HG02852 (cell line): ENCODE data around the gene TAX1BP1.

Experiments used
- ATAC-seq: cut with Tn5 transposase; IDR thresholded peaks from one replicate; pipeline ENCODE4 v1.9.1; 2021; ENCODE audit warnings: mild to moderate bottlenecking, moderate library complexity; ENCODE audit not compliant: unreplicated experiment

The TAX1BP1 gene

GRCh38 chr7:27777662-27778061 lies 37.7 kb downstream of the TAX1BP1 start:
- ATAC-seq = no peak

DNA sequence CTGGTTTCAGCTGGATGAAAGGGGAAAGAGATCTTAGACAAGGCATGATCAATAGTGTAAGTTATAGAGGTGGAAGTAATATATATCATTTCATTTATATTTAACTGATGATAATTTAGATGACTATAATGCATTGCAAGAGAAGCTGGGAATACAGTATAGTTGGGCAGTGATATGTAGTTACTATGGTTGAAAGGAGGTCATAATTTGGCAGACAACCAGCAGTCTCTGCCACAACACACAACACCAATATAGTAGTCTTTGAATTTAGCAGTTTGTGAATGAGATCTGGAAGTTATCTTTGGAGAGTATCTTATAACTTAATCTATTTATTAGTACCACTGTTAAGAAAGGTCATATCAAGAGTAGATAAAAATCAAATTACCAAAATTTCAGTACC lies 39.9 kb downstream of the TAX1BP1 start:
- ATAC-seq = no peak

DNA sequence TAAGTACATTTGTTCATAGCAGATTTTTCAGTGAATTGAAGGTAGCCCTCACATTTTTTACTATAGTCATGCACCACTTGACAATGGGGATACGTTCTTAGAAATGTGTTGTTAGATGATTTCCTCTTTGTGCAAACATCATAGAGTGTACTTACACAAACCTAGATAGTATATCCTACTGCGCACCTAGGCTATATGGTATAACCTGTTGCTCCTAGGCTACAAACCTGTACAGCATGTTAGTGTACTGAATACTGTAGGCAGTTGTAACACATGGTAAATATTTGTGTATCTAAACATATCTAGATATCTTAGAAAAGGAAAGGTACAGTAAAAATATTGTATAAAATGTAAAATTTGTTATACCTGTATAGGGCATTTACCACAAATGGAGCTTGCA lies 41.2 kb downstream of the TAX1BP1 start:
- ATAC-seq = no peak

DNA sequence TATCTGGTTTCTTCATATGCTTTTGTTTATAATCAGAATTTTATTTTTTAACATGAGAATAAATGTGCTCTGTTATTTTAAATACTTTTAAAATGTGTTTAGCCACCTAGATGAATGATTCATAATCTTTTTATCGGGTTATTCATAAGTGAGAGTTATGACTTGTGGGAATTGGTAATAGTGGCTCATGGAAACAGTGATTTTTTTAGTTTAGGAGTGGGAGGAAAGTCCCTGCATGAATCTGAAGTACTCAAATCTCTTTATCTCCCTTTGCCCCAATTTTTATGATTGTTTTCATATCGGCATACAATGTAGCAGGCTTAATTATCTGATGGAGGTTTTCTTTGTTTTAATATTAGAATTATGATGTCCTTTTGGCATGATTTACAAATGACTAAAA lies 42.9 kb downstream of the TAX1BP1 start:
- ATAC-seq = no peak

- no peak for ATAC-seq
Measured at GRCh38 chr7:27784399-27785053, 44.6 kb downstream of the TAX1BP1 start.

GRCh38 chr7:27788437-27788836 lies 48.5 kb downstream of the TAX1BP1 start:
- no peak for ATAC-seq

DNA sequence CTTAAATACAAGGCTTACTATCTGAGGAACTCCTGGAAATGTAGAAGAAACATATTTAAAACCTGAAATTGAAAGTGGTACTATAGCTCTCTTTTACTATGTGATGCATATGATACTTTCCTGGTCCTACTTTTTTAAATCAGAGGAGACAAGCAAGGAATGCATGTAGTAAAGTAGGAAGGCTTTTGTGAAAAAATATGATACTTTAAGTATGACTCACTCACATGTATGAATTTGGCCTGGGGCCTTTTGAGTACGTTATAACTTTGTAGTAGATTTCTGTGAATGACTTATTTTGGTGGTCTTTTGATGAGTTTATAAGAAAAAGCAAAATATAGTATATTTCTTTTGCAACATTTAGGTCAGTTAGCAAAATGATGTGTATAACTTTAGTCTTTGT lies 53.8 kb downstream of the TAX1BP1 start:
- ATAC-seq = no peak

- no peak for ATAC-seq
Measured at GRCh38 chr7:27795977-27796376, 56.0 kb downstream of the TAX1BP1 start.

- no peak for ATAC-seq
Measured at GRCh38 chr7:27799212-27799611, 59.2 kb downstream of the TAX1BP1 start.

DNA sequence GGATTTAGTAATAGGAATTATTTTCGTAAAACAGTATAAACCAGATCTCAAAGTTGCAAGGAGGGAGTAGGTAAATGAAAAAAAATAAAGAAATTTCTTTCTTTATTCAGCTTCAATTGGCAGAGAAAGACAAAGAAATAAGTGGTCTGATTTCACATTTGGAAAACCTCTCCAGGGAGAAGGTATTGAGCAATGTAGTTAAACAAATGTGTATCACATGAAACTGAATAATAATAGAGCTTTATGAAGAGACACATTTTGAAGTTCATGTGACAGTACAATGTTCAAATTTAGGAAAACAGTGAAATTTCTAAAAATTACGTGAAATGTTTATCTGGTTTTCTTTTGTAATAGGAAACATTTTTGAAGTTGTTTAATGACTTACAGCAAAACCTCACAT lies 63.0 kb downstream of the TAX1BP1 start:
- no peak for ATAC-seq

DNA sequence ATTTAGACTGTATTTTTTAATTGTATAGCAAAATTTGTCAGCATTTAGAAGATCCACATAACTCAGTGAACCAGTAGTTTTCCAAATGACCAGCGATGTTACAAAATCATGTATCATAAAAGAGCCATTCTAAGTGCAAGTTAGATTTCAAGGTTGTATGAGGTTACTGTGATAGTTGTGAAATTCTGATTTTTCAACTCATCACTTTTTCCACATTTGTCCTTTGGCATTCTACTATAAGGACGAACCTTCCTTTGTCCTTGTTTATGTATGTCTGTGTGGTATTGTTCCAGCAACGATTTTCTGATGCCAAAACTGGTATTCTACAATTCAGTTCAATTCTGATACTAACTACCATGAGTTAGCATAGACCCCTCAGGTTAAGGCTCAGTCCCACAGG lies 64.2 kb downstream of the TAX1BP1 start:
- no peak for ATAC-seq

GRCh38 chr7:27808626-27809025 lies 68.7 kb downstream of the TAX1BP1 start:
- no peak for ATAC-seq

- no peak for ATAC-seq
Measured at GRCh38 chr7:27810186-27810585, 70.2 kb downstream of the TAX1BP1 start.

DNA sequence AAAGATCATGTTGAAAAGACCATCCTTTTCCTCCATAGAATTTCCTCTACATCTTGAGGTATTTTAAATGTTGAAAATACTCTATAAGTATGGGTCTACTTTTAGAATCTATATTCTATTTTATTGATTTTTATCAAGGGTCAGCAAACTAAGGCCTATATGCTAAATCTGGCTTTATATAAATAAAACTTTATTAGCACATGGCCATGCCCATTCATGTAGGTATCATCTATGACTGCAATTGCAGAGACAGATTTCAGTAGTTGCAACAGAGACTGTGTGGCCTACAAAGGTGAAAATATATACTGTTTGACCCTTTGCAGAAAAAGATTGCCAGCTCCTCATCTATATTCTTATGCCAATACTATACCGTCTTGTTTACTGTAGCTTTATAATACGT lies 72.7 kb downstream of the TAX1BP1 start:
- ATAC-seq = no peak

DNA sequence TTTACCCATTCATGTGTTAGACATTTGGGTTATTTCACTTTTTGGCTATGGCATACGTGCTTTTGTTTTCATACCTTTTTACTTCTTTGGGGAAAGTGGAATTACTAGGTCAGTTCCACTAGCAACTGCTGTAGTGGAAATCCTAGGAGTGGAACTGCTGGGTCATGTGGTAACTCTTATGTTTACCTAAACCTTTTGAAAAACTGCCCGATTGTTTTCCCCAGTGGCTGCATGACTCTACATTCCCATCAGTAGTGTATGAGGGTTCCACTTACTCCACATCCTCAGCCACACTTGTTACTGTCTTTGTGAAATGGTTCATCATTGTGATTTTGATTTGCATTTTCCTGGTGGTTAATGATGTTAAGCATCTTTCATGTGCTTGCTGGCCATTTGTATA lies 82.3 kb downstream of the TAX1BP1 start:
- ATAC-seq = no peak

GRCh38 chr7:27825891-27826290 lies 85.9 kb downstream of the TAX1BP1 start:
- ATAC-seq = no peak

DNA sequence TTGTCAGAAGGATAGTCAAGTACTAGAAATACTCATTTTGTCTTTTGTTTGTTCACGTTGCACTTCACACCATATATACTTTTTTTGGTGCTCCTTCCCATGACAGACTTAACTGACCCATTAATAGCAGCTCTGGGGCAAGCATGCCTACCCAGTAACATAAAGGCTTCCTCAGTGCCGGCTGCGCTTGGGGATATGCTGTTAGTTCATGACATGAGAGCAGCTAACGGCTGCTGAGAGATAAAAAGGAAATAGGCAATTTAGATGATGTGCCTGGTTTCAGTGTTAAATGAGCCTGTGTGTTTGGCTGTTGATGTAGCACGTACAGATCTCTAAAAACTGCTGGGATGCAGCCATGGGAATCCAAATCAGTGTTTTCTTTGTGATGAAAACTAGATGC lies 86.4 kb downstream of the TAX1BP1 start:
- ATAC-seq = no peak

DNA sequence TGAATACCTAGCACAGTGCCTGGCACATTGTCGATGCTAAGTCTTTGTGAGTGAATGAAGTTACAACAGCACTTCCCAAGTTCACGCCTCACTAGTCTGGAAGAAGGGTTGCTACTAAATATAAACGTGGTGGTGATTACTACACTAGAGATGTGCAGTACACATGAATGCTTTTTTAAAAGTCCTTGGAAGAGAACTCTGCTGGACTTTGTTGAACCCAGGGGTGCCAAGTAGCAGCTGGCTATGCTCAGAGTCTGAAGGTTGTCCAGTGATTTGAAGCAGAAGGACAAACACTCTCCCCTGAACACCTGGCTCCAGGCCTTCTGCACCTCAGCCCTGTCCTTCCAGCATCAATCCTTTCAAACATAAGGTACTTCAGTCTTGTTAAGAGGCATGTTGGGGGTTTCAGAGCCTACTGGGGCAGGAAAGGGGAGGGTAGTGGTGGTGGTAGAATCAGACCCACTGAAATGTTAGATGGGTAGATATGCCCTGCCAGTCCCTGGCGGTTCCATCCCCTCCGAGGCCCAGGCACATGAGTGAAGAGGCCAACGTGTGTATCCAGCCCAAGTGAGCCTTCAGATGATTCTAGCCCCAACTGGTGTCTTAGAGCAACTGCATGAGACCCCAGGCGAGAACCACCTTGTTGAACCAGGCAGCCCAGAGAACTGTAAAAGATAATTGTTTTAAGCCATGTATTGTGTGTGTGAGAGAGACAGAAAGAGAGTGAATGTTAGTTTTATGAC lies 94.4 kb downstream of the TAX1BP1 start:
- ATAC-seq = no peak

GRCh38 chr7:27835376-27835775 lies 95.4 kb downstream of the TAX1BP1 start:
- no peak for ATAC-seq

- ATAC-seq = no peak
Measured at GRCh38 chr7:27836536-27836935, 96.6 kb downstream of the TAX1BP1 start.

DNA sequence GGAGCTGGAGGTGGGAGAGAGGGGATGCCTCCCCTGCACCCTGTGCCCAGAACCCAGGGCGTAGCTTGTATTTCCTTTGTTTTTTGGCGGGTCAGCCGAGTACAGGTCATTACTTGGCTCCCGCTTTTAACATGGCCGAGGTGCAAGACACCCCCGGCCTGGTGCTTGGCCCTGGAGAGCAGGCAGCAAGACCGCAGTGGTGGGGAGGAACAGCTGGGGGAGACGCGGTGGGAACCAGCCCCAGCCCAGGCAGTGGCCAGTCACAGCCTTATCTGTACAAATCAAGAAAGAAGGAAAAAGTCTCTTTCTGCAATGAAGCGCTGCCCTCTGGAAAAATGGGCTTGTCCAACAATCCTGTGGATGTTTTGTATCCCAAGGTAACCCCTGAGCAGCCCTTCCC lies 99.1 kb downstream of the TAX1BP1 start:
- no peak for ATAC-seq

- no peak for ATAC-seq
Measured at GRCh38 chr7:27840313-27840712, 100.4 kb downstream of the TAX1BP1 start.
